Stomach (tissue), 4 donors: ENCODE measurements around the gene NAALADL2.

Experiments
- EP300 ChIP-seq: sonication (generic); formaldehyde crosslinking; IDR thresholded peaks from one replicate; pipeline ENCODE4 v1.6.1; 2017; ENCODE audit warnings: antibody characterized with exemption
- POLR2A ChIP-seq, 4 donors: fragments of 450-650 bp; IDR thresholded peaks; one replicate each; pipeline ENCODE4 v1.6.1; 2016; ENCODE audit warnings: antibody characterized with exemption in 4 of 4, control low read depth in 2 of 4, mild to moderate bottlenecking in 1 of 4, moderate library complexity in 1 of 4
- POLR2AphosphoS5 ChIP-seq, 3 donors: sonication (generic); formaldehyde crosslinking; IDR thresholded peaks; one replicate each; pipeline ENCODE4 v1.6.1; 2016; ENCODE audit warnings: antibody characterized with exemption in 3 of 3
- TF ChIP-seq, protein P1 (sequence below), 7 experiments: fragments of 450-650 bp in 4 of 7; fragments of 200-600 bp in 3 of 7; sonication (generic) in 3 of 7; IDR thresholded peaks; one replicate each; pipeline ENCODE4 v1.5.1; 2016 to 2019; ENCODE audit warnings: antibody characterized with exemption in 7 of 7, control low read depth in 2 of 7, mild to moderate bottlenecking in 1 of 7

DNA sequence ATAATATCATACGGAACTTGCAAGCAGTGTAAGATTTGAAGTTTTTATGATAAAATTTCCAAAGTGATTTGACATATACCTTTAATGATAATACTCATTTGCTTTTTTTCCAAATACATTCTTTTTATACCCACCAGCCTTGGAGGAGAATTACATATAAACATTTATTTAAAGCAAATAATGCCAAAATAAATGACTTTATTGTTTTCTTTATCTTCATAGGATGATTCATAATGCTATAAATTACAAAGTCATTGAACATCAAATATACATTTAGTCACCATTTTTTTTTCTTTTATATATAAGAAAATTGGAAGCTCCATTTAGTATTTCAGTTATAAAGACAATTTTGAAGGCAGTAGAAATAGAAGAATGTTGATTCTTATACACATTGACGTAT lies 450.9 kb downstream of the NAALADL2 start:
- TF ChIP-seq, protein P1, sequence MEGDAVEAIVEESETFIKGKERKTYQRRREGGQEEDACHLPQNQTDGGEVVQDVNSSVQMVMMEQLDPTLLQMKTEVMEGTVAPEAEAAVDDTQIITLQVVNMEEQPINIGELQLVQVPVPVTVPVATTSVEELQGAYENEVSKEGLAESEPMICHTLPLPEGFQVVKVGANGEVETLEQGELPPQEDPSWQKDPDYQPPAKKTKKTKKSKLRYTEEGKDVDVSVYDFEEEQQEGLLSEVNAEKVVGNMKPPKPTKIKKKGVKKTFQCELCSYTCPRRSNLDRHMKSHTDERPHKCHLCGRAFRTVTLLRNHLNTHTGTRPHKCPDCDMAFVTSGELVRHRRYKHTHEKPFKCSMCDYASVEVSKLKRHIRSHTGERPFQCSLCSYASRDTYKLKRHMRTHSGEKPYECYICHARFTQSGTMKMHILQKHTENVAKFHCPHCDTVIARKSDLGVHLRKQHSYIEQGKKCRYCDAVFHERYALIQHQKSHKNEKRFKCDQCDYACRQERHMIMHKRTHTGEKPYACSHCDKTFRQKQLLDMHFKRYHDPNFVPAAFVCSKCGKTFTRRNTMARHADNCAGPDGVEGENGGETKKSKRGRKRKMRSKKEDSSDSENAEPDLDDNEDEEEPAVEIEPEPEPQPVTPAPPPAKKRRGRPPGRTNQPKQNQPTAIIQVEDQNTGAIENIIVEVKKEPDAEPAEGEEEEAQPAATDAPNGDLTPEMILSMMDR (IDR thresholded peaks at IDR 0.05) = no peak
- no peak for TF ChIP-seq POLR2A (IDR thresholded peaks at IDR 0.05)
- no peak for TF ChIP-seq POLR2AphosphoS5 (IDR thresholded peaks at IDR 0.05)
- no peak for TF ChIP-seq EP300
